SK-N-MC (cell line): ENCODE measurements around the gene LINS1.

ENCODE experiments used
- DNase-seq: peaks from one replicate; pipeline ENCODE4 v3.0.0-alpha.2; 2011; ENCODE audit warnings: low read depth, low spot score
- H3K27ac ChIP-seq: fragments of 200-600 bp; sonication (generic); 2 replicates; pipeline ENCODE4 v1.5.1; 2016; ENCODE audit warnings: mixed run types
- H3K36me3 ChIP-seq: fragments of 200-600 bp; sonication (generic); 2 replicates; pipeline ENCODE4 v1.6.1; 2017; ENCODE audit warnings: antibody characterized with exemption, low read length, mixed read lengths; ENCODE audit not compliant: insufficient read depth
- H3K4me3 ChIP-seq: fragments of 200-600 bp; sonication (generic); 2 replicates; pipeline ENCODE4 v1.5.1; 2016
- H3K9ac ChIP-seq: fragments of 200-600 bp; sonication (generic); 2 replicates; pipeline ENCODE4 v1.8.0; 2017; ENCODE audit warnings: mixed run types, mixed read lengths; ENCODE audit not compliant: insufficient read length
- H3K9me3 ChIP-seq: fragments of 200-600 bp; sonication (generic); 2 replicates; pipeline ENCODE4 v1.6.1; 2017; ENCODE audit warnings: low read depth, mild to moderate bottlenecking, antibody characterized with exemption, low read length, moderate library complexity, mixed read lengths
- EZH2 ChIP-seq: fragments of 200-600 bp; sonication (generic); IDR thresholded peaks from one replicate; pipeline ENCODE4 v1.6.1; 2017; ENCODE audit warnings: antibody characterized with exemption
- FOXP2 ChIP-seq: optimal IDR thresholded peaks from 2 replicates; pipeline ENCODE3; 2011; ENCODE audit warnings: mild to moderate bottlenecking, moderate library complexity; ENCODE audit not compliant: insufficient read depth; ENCODE audit errors: extremely low read length, control extremely low read depth
- POLR2AphosphoS5 ChIP-seq: IDR thresholded peaks from 2 replicates; pipeline ENCODE4 v1.6.1; 2012; ENCODE audit warnings: mild to moderate bottlenecking, low read depth, low read length, borderline replicate concordance

LINS1 gene

GRCh38 chr15:100638177-100638730 lies 36.3 kb upstream of the LINS1 start:
- Histone ChIP-seq H3K9ac (no peak overlapping the region), H3K36me3 (no peaks in the 10 kb centered on the region), H3K4me3 (no peak overlapping the region), H3K27ac (no peak overlapping the region), H3K9me3 (no peaks in the 10 kb centered on the region)
- no peak for DNase-seq
- no peak for TF ChIP-seq FOXP2
- TF ChIP-seq POLR2AphosphoS5, result no peak
- no peak for TF ChIP-seq EZH2

GRCh38 chr15:100635406-100636071 lies 33.6 kb upstream of the LINS1 start:
- DNase-seq, result no peak
- no peak overlapping the region for H3K9ac ChIP-seq
- TF ChIP-seq EZH2 (no peak), FOXP2 (no peak), POLR2AphosphoS5 (no peak)
- H3K9me3 ChIP-seq, result no peaks in the 10 kb centered on the region
- no peak overlapping the region for H3K4me3 ChIP-seq
- no peaks in the 10 kb centered on the region for H3K36me3 ChIP-seq
- no peak overlapping the region for H3K27ac ChIP-seq

GRCh38 chr15:100633763-100634075 lies 31.7 kb upstream of the LINS1 start:
- Histone ChIP-seq H3K36me3 (peaks cover 6% of the 10 kb centered on the region; the same call in 1 of the 2 replicates), H3K9ac (no peak overlapping the region), H3K27ac (no peak overlapping the region), H3K4me3 (no peak overlapping the region), H3K9me3 (no peaks in the 10 kb centered on the region)
- TF ChIP-seq EZH2, result no peak
- TF ChIP-seq FOXP2, result no peak
- DNase-seq, result no peak

GRCh38 chr15:100631831-100632230 lies 29.8 kb upstream of the LINS1 start:
- no peak overlapping the region for H3K4me3 ChIP-seq
- no peak for DNase-seq
- no peak overlapping the region for H3K27ac ChIP-seq
- no peaks in the 10 kb centered on the region for H3K9me3 ChIP-seq
- no peak for TF ChIP-seq POLR2AphosphoS5
- no peak for TF ChIP-seq FOXP2
- TF ChIP-seq EZH2, result no peak
- no peak overlapping the region for H3K9ac ChIP-seq
- peaks cover 6% of the 10 kb centered on the region; the same call in 1 of the 2 replicates for H3K36me3 ChIP-seq

- peaks cover 6% of the 10 kb centered on the region; the same call in 1 of the 2 replicates for H3K36me3 ChIP-seq
- no peak for DNase-seq
- H3K9me3 ChIP-seq, result no peaks in the 10 kb centered on the region
- TF ChIP-seq FOXP2 (no peak), POLR2AphosphoS5 (no peak), EZH2 (no peak)
- H3K4me3 ChIP-seq, result no peak overlapping the region
- no peak overlapping the region for H3K27ac ChIP-seq
- no peak overlapping the region for H3K9ac ChIP-seq
These were observed 26.8 kb upstream of the LINS1 start for GRCh38 chr15:100628746-100629145.

- Histone ChIP-seq H3K9me3 (no peaks in the 10 kb centered on the region), H3K36me3 (peaks cover 6% of the 10 kb centered on the region; the same call in 1 of the 2 replicates), H3K9ac (no peak overlapping the region), H3K4me3 (no peak overlapping the region), H3K27ac (no peak overlapping the region)
- no peak for TF ChIP-seq EZH2
- TF ChIP-seq FOXP2, result no peak
- TF ChIP-seq POLR2AphosphoS5, result no peak
- peak; percentile 65 for DNase-seq
These were observed 25.9 kb upstream of the LINS1 start for GRCh38 chr15:100627789-100628395.

- Histone ChIP-seq H3K9me3 (no peaks in the 10 kb centered on the region), H3K36me3 (peaks cover 13% of the 10 kb centered on the region; the same call in 1 of the 2 replicates), H3K9ac (no peak overlapping the region), H3K27ac (no peak overlapping the region), H3K4me3 (no peak overlapping the region)
- no peak for TF ChIP-seq FOXP2
- no peak for TF ChIP-seq EZH2
- TF ChIP-seq POLR2AphosphoS5, result no peak
- DNase-seq, result no peak
These were observed 21.3 kb upstream of the LINS1 start for GRCh38 chr15:100623301-100623700.

- Histone ChIP-seq H3K4me3 (no peak overlapping the region), H3K27ac (no peak overlapping the region), H3K9me3 (no peaks in the 10 kb centered on the region), H3K9ac (no peak overlapping the region), H3K36me3 (peaks cover 28% of the 10 kb centered on the region; the same call in 1 of the 2 replicates)
- TF ChIP-seq POLR2AphosphoS5 (no peak), FOXP2 (no peak), EZH2 (no peak)
- DNase-seq, result no peak
These were observed 14.7 kb upstream of the LINS1 start for GRCh38 chr15:100616700-100617099.

GRCh38 chr15:100615801-100616200 lies 13.8 kb upstream of the LINS1 start:
- Histone ChIP-seq H3K27ac (no peak overlapping the region), H3K9ac (no peak overlapping the region), H3K4me3 (no peak overlapping the region), H3K36me3 (peaks cover 28% of the 10 kb centered on the region; the same call in 1 of the 2 replicates), H3K9me3 (no peaks in the 10 kb centered on the region)
- DNase-seq, result no peak
- TF ChIP-seq POLR2AphosphoS5 (no peak), FOXP2 (no peak), EZH2 (no peak)
